ENCODE results near the gene FOXA3. TPM values are rescaled to one million over a fixed set of nuclear protein-coding genes. Genes with fewer than 3 reads are reported as not detected.

FOXA3 gene
- total and polyA plus RNA-seq, 2 of the 4 experiments (the other 2 are of a cell fraction) = not detected

DNA sequence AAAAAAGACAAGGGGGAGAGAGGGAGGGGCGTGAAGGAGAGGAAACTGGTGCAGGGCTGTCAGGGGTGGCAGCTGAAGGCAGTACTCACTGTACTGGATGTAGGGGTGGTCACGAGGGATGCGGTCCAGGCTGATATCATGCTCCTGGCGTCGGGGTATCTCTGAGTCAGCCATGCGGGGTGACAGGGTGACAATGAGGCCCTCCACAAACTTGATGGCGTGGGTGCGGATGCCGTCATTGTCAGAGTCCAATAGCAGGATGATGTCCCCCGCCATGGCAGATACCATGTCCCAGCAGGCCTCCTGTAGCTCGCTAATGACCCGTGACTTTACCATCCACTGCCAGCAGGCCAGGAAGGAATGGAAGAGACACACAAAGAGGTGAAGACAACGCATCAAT lies 16.5 kb upstream of the FOXA3 start:
- Histone ChIP-seq H3K56ac (ENCODE audit: extremely low read depth, insufficient read depth, low read length) (no peak overlapping the region), H2BK5ac (ENCODE audit: low read depth, low read length, poor library complexity, severe bottlenecking) (no peak overlapping the region), H2AFZ (replicated peaks; ENCODE audit: low read length, poor library complexity) (no peak overlapping the region), H3K18ac (ENCODE audit: low read depth, low read length) (no peak overlapping the region), H2AK9ac (replicated peaks; ENCODE audit: low read depth, low read length, poor library complexity) (no peak overlapping the region), H3K9me3 (ENCODE audit: control insufficient read depth, insufficient read depth, low read length) (no peaks in the 10 kb centered on the region), H4K91ac (ENCODE audit: insufficient read depth, low read depth, low read length) (no peak overlapping the region), H2AK5ac (ENCODE audit: low read depth, low read length) (no peak overlapping the region), H3K27me3 (ENCODE audit: control insufficient read depth, insufficient read depth, low read length) (no peaks in the 10 kb centered on the region), H2BK15ac (ENCODE audit: low read depth, low read length) (no peak overlapping the region), H2BK120ac (ENCODE audit: low read depth, low read length) (no peak overlapping the region), H3K9ac (ENCODE audit: low read depth, low read length) (no peak overlapping the region), H3K14ac (replicated peaks; ENCODE audit: low read depth, low read length) (no peak overlapping the region), H3K4ac (ENCODE audit: low read depth, low read length) (no peak overlapping the region), H3K4me3 (ENCODE audit: insufficient read depth, low read depth, low read length) (no peak overlapping the region), H3K9me1 (ENCODE audit: insufficient read depth, low read length) (peaks cover 16% of the 10 kb centered on the region), H3K4me2 (ENCODE audit: low read depth, low read length) (no peak overlapping the region), H4K20me1 (ENCODE audit: insufficient read depth, low read length) (peaks cover 8% of the 10 kb centered on the region), H4K8ac (ENCODE audit: low read depth in 2 of 2, low read length in 2 of 2) (no peak overlapping the region), H2BK20ac (ENCODE audit: low read depth, low read length) (no peak overlapping the region), H3K79me1 (ENCODE audit: low read depth in 1 of 2, low read length in 2 of 2) (peaks cover 16 to 45% of the 10 kb centered on the region in 2 experiments), H4K5ac (ENCODE audit: low read depth, low read length) (no peak overlapping the region), H3K27ac (ENCODE audit: insufficient read depth, low read length) (no peak overlapping the region), H3K36me3 (ENCODE audit: control insufficient read depth, insufficient read depth, low read length) (peaks cover 62% of the 10 kb centered on the region), H3K4me1 (ENCODE audit: control insufficient read depth, insufficient read depth, low read length) (no peaks in the 10 kb centered on the region), H3K23ac (ENCODE audit: low read depth, low read length) (no peak overlapping the region)
- CTCF ChIA-PET = no interaction called here
- in situ Hi-C loops (cut with MboI; ENCODE audit: low sequenced_read_pairs) = no loop called here
- DNase-seq = no peak
- no peak for ATAC-seq (ENCODE audit: low read depth)
- POLR2A ChIA-PET (ENCODE audit: unreplicated experiment) = interaction anchor here (0.6 kb wide), 1 partner anchor 55 kb away, joined by 3 read pairs; the partner anchor contains the start of gene DMWD
- no peak for TF ChIP-seq RCOR1 (IDR thresholded peaks at IDR 0.05; ENCODE audit: insufficient replicate concordance, low read length)
- BruUV-seq (replicated peaks) = no TSS peak
- intact Hi-C loops (cut with micrococcal nuclease) = no loop called here
- dilution Hi-C loops (cut with HindIII; ENCODE audit: low sequenced_read_pairs, unreplicated experiment) = no loop called here
- WGBS, 2 experiments (ENCODE audit: extremely low coverage in 2 of 2, insufficient read length in 1 of 2) = 96% methylated on average over 8 of the region's 13 CpGs; no CpG with 5 or more reads in 1 of the 2 experiments

All from IMR-90 (cell line).